Omental fat pad (tissue), 4 donors: ENCODE data around the gene PLXDC2. TPM values are rescaled to one million over a fixed set of nuclear protein-coding genes. Genes with fewer than 3 reads are reported as not detected.
A peak's percentile ranks its signal among the peaks of the same experiment; 100 is the strongest.

Source experiments
- ATAC-seq: fragments of 150-250 bp; one replicate; pipeline ENCODE4 v1.9.1; 2016; ENCODE audit warnings: mild to moderate bottlenecking, moderate library complexity; ENCODE audit not compliant: low FRiP score
- DNase-seq: peaks from one replicate; pipeline ENCODE4 v3.0.0-alpha.2; 2019; ENCODE audit warnings: low spot score
- total RNA-seq, 4 donors: library from RNA; depleted of rRNA; stranded (reverse); fragments of >200 nt; gene quantifications; one replicate each; pipeline ENCODE4 v1.1.0, GENCODE V29; 2016
- TF ChIP-seq, protein P1 (sequence below), 3 donors: fragments of 450-650 bp; IDR thresholded peaks; one replicate each; pipeline ENCODE4 v1.5.1; 2016 to 2017; ENCODE audit warnings: antibody characterized with exemption in 3 of 3, mild to moderate bottlenecking in 3 of 3, moderate library complexity in 2 of 3

The PLXDC2 gene
- total RNA-seq, 4 donors from 2014 or later, result 54.0 to 79.9 (median 65.9) TPM

DNA sequence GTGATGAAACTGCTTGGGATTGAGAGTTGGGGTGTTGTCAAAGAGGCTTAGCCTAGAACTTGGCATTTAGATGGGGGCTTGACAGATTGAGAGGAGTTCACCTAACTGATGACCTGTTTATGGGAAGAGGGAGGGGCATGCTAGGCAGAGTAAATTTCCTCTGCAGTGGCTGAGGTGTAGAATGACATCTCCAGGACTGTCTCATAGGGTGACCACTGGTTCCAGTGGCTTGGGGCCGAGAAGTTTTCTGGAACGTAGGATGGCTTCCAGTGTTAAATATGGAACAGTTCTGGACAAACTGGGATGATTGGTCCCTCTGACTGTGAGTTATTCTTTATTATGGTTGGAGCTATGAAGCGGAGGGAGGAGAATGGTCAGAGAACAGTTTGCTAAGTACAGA, 186.4 kb downstream of the PLXDC2 start:
- ATAC-seq (no peak), DNase-seq (no peak)

GRCh38 chr10:20004087-20004523, 187.9 kb downstream of the PLXDC2 start:
- peak; percentile 61 for ATAC-seq

More for the DNA sequence above, 186.4 kb downstream of the PLXDC2 start:
- TF ChIP-seq, protein P1, sequence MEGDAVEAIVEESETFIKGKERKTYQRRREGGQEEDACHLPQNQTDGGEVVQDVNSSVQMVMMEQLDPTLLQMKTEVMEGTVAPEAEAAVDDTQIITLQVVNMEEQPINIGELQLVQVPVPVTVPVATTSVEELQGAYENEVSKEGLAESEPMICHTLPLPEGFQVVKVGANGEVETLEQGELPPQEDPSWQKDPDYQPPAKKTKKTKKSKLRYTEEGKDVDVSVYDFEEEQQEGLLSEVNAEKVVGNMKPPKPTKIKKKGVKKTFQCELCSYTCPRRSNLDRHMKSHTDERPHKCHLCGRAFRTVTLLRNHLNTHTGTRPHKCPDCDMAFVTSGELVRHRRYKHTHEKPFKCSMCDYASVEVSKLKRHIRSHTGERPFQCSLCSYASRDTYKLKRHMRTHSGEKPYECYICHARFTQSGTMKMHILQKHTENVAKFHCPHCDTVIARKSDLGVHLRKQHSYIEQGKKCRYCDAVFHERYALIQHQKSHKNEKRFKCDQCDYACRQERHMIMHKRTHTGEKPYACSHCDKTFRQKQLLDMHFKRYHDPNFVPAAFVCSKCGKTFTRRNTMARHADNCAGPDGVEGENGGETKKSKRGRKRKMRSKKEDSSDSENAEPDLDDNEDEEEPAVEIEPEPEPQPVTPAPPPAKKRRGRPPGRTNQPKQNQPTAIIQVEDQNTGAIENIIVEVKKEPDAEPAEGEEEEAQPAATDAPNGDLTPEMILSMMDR (IDR thresholded peaks at IDR 0.05), result no peak

DNA sequence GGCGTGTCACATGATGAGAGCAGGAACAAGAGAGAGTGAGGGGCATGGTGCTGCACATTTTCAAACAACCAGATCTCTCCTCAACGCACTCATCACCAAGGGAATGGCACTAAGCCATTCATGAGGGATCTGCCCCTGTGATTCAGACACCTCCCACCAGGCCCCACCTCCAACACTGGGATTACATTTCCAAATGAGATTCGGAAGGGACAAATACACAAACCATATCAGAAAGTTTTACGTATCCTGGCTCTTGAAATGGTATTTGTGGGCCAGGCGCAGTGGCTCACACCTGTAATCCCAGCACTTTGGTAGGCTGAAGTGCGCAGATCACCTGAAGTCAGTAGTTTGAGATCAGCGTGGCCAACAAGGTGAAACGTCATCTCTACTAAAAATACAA, 189.4 kb downstream of the PLXDC2 start:
- no peak for DNase-seq
- no peak for ATAC-seq
- TF ChIP-seq, protein P1 (IDR thresholded peaks at IDR 0.05), result no peak

More at GRCh38 chr10:20004087-20004523, 187.9 kb downstream of the PLXDC2 start:
- TF ChIP-seq, protein P1 (IDR thresholded peaks at IDR 0.05), result no peak
- no peak for DNase-seq

DNA sequence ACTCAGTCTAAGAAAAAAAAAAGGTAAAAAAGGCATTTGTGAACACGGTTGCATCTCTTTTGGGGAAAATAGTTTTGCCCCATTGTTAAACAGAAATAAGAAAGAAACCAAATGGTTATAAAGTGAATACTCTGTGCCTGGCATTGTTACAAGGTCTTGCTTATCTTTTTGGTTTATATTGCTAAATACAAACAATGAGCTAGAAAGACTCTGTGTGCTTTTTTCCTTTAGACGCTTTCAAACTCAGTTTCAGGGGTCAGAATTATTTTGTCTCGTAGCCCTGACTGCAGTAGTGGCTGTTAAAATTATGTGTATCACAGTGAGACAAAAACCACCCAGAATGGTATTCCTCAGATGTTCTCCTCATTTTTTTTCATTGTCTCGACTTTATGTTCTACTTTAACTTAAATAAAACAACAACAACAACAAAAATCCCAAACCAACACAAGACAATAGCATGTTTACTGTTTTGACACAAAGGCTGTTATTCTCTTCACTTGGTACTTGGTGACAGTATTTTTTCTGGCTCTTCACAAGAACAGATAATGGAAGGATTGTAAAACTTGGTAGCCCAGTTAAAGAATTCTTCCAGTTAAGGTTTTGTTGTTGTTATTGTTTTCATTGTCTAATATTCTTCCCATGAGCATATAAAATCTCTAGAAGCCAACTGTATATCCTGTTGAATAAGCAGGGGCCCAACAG, 190.1 kb downstream of the PLXDC2 start:
- ATAC-seq (no peak), DNase-seq (no peak)
- TF ChIP-seq, protein P1 (IDR thresholded peaks at IDR 0.05), result no peak

- DNase-seq, result no peak
- peak; percentile 33 for ATAC-seq
- TF ChIP-seq, protein P1 (IDR thresholded peaks at IDR 0.05), result no peak
These were observed 191.2 kb downstream of the PLXDC2 start for GRCh38 chr10:20007426-20007825.

DNA sequence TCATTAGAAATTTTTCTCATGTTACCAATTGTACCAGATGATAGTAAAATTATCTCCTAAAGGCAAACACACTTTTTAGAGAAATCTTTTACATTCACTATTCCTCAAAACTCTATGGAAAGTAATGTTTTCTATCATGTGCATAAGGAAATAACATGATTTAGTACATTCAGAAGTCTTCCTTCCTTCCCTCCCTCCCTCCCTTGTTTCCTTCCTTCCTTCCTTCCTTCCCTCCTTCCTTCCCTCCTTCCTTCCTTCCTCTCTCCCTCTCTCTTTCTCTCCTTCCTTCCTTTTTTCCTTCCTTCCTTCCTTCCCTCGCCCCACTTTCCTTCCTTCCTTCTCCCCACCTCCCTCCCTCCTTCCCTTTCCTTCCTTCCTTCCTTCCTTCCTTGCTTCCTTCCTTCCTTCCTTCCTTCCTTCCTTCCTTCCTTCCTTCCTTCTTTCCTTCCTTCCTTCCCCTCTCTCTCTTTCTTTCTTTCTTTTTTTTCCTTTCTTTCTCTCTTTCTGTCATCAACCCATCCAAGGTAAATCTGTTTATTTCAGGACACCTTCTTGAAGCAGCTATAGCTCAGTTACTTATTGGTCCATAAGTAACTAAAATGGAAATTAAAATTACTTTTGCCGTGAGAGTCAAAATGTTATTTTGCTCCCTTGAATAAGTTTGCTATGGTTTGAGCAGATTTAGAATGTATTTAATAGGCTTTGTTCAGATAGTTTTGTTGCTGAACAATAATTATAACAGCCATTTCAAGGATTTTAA, 197.9 kb downstream of the PLXDC2 start:
- DNase-seq, result no peak
- TF ChIP-seq, protein P1 (IDR thresholded peaks at IDR 0.05), result no peak
- no peak for ATAC-seq
